ENCODE measurements around the gene RAD23B. TPM values are rescaled to one million over a fixed set of nuclear protein-coding genes. Genes with fewer than 3 reads are reported as not detected.

RAD23B gene
- total RNA-seq, 1 donor = 171 TPM

DNA sequence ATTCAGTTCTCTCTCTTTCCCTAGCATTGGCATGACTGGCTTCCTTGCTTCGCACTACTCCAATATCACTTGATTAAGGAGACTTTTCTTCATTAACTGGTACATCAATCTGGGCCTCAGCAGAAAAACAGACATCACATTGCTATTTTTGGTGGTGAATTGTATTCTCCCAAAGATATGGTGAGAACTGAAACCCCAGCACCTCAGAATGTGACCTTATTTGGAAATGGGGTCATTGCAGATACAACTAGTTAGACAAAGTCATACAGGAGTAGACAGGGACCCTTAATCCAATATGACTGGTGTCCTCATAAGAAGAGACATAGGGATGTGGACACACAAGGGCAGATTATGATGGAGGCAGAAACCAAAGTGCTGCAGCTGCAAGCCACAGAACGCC, 7.5 kb upstream of the RAD23B start:
- DNase-seq (ENCODE audit: low read depth) = no peak
- H3K4me3 ChIP-seq (ENCODE audit: low read depth, low read length) = no peak overlapping the region
- TF ChIP-seq, protein P1, sequence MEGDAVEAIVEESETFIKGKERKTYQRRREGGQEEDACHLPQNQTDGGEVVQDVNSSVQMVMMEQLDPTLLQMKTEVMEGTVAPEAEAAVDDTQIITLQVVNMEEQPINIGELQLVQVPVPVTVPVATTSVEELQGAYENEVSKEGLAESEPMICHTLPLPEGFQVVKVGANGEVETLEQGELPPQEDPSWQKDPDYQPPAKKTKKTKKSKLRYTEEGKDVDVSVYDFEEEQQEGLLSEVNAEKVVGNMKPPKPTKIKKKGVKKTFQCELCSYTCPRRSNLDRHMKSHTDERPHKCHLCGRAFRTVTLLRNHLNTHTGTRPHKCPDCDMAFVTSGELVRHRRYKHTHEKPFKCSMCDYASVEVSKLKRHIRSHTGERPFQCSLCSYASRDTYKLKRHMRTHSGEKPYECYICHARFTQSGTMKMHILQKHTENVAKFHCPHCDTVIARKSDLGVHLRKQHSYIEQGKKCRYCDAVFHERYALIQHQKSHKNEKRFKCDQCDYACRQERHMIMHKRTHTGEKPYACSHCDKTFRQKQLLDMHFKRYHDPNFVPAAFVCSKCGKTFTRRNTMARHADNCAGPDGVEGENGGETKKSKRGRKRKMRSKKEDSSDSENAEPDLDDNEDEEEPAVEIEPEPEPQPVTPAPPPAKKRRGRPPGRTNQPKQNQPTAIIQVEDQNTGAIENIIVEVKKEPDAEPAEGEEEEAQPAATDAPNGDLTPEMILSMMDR (IDR thresholded peaks at IDR 0.05; ENCODE audit: insufficient read depth, low read length) = no peak

DNA sequence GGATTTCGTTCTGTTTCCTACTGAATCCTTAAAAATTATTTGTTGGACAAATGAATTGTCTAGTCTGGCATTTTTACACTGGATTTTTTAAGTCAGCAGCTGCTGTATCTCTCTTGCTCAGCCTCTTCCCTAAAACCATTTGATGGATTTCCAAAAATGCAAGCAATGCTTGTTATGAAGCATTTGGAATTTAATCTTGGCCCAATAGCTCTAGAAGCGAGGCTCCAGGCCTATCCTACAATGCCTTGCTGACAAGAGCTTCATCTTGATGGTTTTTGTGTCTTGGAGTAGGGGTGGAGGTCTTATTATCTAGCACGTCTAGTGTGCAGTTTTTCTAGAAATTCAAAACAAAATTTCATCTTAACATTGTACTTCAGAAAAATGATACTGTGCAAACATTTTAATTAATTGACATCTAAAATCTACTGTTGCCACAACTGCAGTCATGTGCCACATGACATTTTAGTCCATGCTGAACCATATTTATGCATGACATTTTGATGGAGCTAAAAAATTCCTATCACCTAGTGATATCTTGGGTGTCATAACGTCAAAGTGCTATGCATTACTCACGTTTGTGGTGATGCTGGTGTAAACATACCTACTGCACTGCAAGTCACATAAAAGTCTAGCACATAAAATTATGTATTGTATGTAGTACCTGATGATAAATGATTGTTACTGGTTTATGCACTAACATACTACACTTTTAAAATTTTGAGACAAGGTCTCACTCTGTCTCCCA, 5.9 kb upstream of the RAD23B start:
- no peak overlapping the region for H3K4me3 ChIP-seq (ENCODE audit: low read depth, low read length)
- TF ChIP-seq, protein P1 (IDR thresholded peaks at IDR 0.05; ENCODE audit: insufficient read depth, low read length) = no peak
- peak; percentile 87 for DNase-seq (ENCODE audit: low read depth)

DNA sequence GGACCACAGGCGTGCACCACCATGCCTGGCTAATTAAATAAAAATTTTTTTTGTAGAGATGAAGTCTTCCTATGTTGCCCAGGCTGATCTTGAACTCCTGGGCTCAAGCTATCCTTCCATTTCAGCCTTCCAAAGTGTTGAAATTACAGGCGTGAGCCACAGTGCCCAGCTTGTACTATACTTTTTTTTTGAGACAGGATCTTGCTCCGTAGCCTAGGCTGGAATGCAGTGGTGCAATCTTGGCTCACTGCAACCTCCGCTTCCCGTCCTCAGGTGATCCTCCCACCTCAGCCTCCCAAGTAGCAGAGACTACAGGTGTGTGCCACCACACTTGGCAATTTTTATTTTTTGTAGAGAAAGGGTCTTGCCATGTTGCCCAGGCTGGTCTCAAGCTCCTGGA, 5.3 kb upstream of the RAD23B start:
- TF ChIP-seq, protein P1 (IDR thresholded peaks at IDR 0.05; ENCODE audit: insufficient read depth, low read length) = no peak
- DNase-seq (ENCODE audit: low read depth) = no peak
- H3K4me3 ChIP-seq (ENCODE audit: low read depth, low read length) = no peak overlapping the region

DNA sequence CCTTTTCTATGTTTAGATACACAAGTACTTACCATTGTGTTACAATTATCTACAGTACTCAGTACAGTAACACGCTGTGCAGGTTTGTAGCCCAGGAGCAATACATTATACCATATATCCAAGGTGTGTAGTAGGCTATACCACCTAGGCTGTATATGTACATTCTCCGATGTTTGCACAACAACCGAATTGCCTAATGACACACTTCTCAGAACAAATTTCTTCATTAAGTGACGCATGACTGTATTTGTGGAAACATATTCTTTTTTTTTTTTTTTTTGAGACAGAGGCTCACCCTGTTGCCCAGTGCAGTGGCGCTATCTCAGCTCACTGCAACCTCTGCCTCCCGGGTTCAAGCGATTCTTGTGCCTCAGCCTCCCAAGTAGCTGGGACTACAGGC, 4.0 kb upstream of the RAD23B start:
- TF ChIP-seq, protein P1 (IDR thresholded peaks at IDR 0.05; ENCODE audit: insufficient read depth, low read length) = no peak
- H3K4me3 ChIP-seq (ENCODE audit: low read depth, low read length) = no peak overlapping the region
- DNase-seq (ENCODE audit: low read depth) = no peak

DNA sequence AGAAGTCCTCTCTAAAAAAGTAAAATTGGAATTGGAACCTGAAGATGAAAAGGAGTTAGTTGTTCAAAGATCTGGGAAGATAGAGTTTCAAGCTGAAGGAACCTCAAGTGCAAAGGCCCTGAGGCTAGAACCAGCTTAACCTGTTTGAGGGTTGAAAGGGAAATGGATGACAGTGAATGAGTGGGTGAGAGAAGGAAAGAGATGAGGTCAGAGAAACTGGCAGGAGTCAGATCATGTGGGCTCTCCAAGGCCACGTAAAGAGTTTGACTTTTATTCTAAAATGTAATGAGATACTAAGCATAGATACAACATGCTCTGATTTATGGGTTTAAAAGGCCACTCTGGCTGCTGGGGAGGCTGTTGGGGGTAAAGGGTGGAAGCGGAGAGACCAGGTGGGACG, 2.5 kb upstream of the RAD23B start:
- DNase-seq (ENCODE audit: low read depth) = no peak

DNA sequence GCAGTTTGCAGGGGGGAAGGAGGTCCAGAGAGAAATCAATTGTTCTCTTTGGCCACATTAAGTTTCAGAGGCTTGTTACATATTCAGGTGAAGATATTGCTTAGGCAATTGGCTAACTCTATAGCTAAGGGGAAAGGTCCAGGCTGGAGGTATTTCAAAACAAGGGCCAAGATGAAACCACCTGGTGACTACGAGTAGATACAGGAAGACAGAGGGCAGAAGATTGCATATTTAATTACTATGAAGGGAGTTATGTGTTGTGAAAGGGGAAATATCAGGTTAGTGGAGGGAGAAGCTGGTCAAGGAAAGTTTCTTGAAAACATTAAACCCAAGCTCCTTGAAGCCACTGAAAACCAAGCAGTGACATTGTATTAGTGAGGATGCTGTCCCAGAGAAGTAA, 1.9 kb upstream of the RAD23B start:
- H3K4me3 ChIP-seq (ENCODE audit: low read depth, low read length) = no peak overlapping the region
- TF ChIP-seq, protein P1 (IDR thresholded peaks at IDR 0.05; ENCODE audit: insufficient read depth, low read length) = no peak
- DNase-seq (ENCODE audit: low read depth) = no peak

More for the DNA sequence above, 2.5 kb upstream of the RAD23B start:
- TF ChIP-seq, protein P1 (IDR thresholded peaks at IDR 0.05; ENCODE audit: insufficient read depth, low read length) = no peak
- H3K4me3 ChIP-seq (ENCODE audit: low read depth, low read length) = no peak overlapping the region
